Measurements from ENCODE around the gene BANF2.
"Not testable (repeated sequence)": the region's sequence is repeated elsewhere in the genome, so short reads cannot be mapped to it uniquely, and the experiment has no call there.

BANF2 gene

GRCh38 chr20:17699931-17700351 lies at the start of gene BANF2:
TSS of gene BANF2 (plus strand) at chr20:17699966. CDS start at chr20:17725026, 25,060 bp downstream.
- peak; percentile 20 for DNase-seq (ENCODE audit: low spot score)

- DNase-seq (ENCODE audit: low spot score): no peak
These were observed 49.3 kb upstream of the BANF2 start for GRCh38 chr20:17650301-17651128.

GRCh38 chr20:17651129-17651759 lies 48.5 kb upstream of the BANF2 start:
- no peak for DNase-seq (ENCODE audit: low spot score)

GRCh38 chr20:17651760-17652388 lies 47.9 kb upstream of the BANF2 start:
- DNase-seq (ENCODE audit: low spot score): no peak

GRCh38 chr20:17652411-17652810 lies 47.4 kb upstream of the BANF2 start:
- no peak for DNase-seq (ENCODE audit: low spot score)

GRCh38 chr20:17653835-17654648 lies 45.7 kb upstream of the BANF2 start:
- DNase-seq (ENCODE audit: low spot score): no peak

GRCh38 chr20:17654649-17655285 lies 45.0 kb upstream of the BANF2 start:
- no peak for DNase-seq (ENCODE audit: low spot score)

- no peak for DNase-seq (ENCODE audit: low spot score)
These were observed 44.5 kb upstream of the BANF2 start for GRCh38 chr20:17655286-17655651.

- DNase-seq (ENCODE audit: low spot score): no peak
These were observed 43.8 kb upstream of the BANF2 start for GRCh38 chr20:17655865-17656479.

GRCh38 chr20:17657079-17657825 lies 42.5 kb upstream of the BANF2 start:
- no peak for DNase-seq (ENCODE audit: low spot score)

- DNase-seq (ENCODE audit: low spot score): no peak
These were observed 41.7 kb upstream of the BANF2 start for GRCh38 chr20:17657898-17658647.

GRCh38 chr20:17658648-17658993 lies 41.1 kb upstream of the BANF2 start:
- DNase-seq (ENCODE audit: low spot score): no peak

- not testable (repeated sequence) for DNase-seq (ENCODE audit: low spot score)
These were observed 40.4 kb upstream of the BANF2 start for GRCh38 chr20:17659344-17659743.

GRCh38 chr20:17659801-17660200 lies 40.0 kb upstream of the BANF2 start:
- DNase-seq (ENCODE audit: low spot score): no peak

- no peak for DNase-seq (ENCODE audit: low spot score)
These were observed 39.1 kb upstream of the BANF2 start for GRCh38 chr20:17660667-17661066.

- DNase-seq (ENCODE audit: low spot score): no peak
These were observed 38.5 kb upstream of the BANF2 start for GRCh38 chr20:17661121-17661744.

- no peak for DNase-seq (ENCODE audit: low spot score)
These were observed 37.3 kb upstream of the BANF2 start for GRCh38 chr20:17662333-17663039.

- DNase-seq (ENCODE audit: low spot score): no peak
These were observed 36.7 kb upstream of the BANF2 start for GRCh38 chr20:17663040-17663399.

- no peak for DNase-seq (ENCODE audit: low spot score)
These were observed 36.3 kb upstream of the BANF2 start for GRCh38 chr20:17663486-17663885.
